ENCODE results near the gene TRAM2.

DNA sequence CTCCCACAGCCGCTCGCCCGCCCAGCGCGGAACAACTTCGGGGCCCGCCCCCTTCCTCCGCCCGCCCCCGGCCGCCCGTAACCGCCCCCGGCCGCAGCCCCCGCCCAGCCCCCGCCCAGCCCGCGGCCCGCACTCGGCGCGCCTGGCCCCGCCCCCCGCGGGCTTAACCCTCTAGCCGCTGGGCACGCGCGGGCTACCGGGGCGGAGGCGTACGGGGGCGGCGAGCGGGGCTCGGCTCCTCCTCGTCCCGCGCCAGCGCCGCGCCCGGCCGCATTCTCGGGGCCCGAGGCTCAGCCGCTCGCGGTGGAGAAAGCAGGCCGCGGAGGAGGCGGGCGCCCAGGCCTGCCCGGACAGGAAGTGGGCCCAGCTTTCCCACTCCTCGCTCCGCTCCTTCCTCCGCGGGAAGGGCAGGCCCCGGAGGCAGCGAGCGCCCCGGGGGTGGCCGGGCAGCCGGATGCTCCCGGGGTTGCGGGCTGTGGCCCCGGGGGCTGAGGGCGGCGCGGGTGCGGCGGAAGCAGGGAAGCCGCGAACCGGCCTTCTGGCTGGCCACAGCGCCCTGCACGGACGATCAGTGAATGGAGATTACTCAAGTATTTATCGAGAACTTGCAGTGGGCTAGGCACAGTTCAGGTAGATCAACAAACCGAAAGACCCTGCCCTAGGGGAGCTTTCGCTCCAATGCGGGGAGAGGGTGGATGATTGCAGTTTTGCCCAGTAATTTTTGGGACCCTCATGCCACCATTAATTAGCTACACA is at the start of gene TRAM2:
- TF ChIP-seq, protein P1, sequence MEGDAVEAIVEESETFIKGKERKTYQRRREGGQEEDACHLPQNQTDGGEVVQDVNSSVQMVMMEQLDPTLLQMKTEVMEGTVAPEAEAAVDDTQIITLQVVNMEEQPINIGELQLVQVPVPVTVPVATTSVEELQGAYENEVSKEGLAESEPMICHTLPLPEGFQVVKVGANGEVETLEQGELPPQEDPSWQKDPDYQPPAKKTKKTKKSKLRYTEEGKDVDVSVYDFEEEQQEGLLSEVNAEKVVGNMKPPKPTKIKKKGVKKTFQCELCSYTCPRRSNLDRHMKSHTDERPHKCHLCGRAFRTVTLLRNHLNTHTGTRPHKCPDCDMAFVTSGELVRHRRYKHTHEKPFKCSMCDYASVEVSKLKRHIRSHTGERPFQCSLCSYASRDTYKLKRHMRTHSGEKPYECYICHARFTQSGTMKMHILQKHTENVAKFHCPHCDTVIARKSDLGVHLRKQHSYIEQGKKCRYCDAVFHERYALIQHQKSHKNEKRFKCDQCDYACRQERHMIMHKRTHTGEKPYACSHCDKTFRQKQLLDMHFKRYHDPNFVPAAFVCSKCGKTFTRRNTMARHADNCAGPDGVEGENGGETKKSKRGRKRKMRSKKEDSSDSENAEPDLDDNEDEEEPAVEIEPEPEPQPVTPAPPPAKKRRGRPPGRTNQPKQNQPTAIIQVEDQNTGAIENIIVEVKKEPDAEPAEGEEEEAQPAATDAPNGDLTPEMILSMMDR (IDR thresholded peaks at IDR 0.05) = peak in 2 of 6 experiments; percentile 5 to 21
- TF ChIP-seq POLR2A (IDR thresholded peaks at IDR 0.05) = peak; percentile 77 to 78

Data from adrenal gland (tissue), 5 donors.